Mesendoderm (in vitro differentiated cells): ENCODE results near the gene CHCHD6.

Experiments used
- DNase-seq: peaks from one replicate; pipeline ENCODE4 v3.0.0; 2013
- H2AK5ac ChIP-seq: 2 replicates; pipeline ENCODE4 v1.6.1; 2013; ENCODE audit warnings: low read length, inconsistent platforms
- H2BK120ac ChIP-seq: 2 replicates; pipeline ENCODE4 v1.6.1; 2013; ENCODE audit warnings: low read depth, mild to moderate bottlenecking, low read length, moderate library complexity, mixed read lengths
- H2BK15ac ChIP-seq: replicated peaks from 2 replicates; pipeline ENCODE4 v1.6.1; 2013; ENCODE audit warnings: low read depth, mild to moderate bottlenecking, moderate library complexity
- H2BK5ac ChIP-seq: 2 replicates; pipeline ENCODE4 v1.6.1; 2013; ENCODE audit warnings: low read length, inconsistent platforms
- H3K18ac ChIP-seq: 2 replicates; pipeline ENCODE4 v1.6.1; 2013; ENCODE audit warnings: mild to moderate bottlenecking, low read length, mixed read lengths
- H3K23ac ChIP-seq: one replicate; pipeline ENCODE4 v1.6.1; 2013; ENCODE audit warnings: low read length
- H3K27ac ChIP-seq: 2 replicates; pipeline ENCODE4 v1.5.1; 2013; ENCODE audit warnings: low read depth, mild to moderate bottlenecking, inconsistent platforms, low read length, moderate library complexity
- H3K27me3 ChIP-seq: 2 replicates; pipeline ENCODE4 v1.6.1; 2013; ENCODE audit warnings: low read length, control low read depth, mild to moderate bottlenecking, inconsistent platforms; ENCODE audit not compliant: insufficient read depth, poor library complexity
- H3K36me3 ChIP-seq: 2 replicates; pipeline ENCODE4 v1.6.1; 2013; ENCODE audit warnings: low read length, inconsistent platforms; ENCODE audit not compliant: control insufficient read depth, insufficient read depth
- H3K4ac ChIP-seq: one replicate; pipeline ENCODE4 v1.6.1; 2013; ENCODE audit warnings: low read depth, mild to moderate bottlenecking, low read length, moderate library complexity
- H3K4me1 ChIP-seq: 2 replicates; pipeline ENCODE4 v1.6.1; 2013; ENCODE audit warnings: low read depth, low read length, inconsistent platforms; ENCODE audit not compliant: control insufficient read depth
- H3K4me2 ChIP-seq: 2 replicates; pipeline ENCODE4 v1.6.1; 2013; ENCODE audit warnings: low read length
- H3K4me3 ChIP-seq: 2 replicates; pipeline ENCODE4 v1.5.1; 2013; ENCODE audit warnings: mild to moderate bottlenecking, low read length
- H3K56ac ChIP-seq: one replicate; pipeline ENCODE4 v1.6.1; 2013; ENCODE audit warnings: low read length
- H3K79me1 ChIP-seq: 2 replicates; pipeline ENCODE4 v1.6.1; 2013; ENCODE audit warnings: low read length, inconsistent platforms
- H3K79me2 ChIP-seq: 2 replicates; pipeline ENCODE4 v1.6.1; 2013; ENCODE audit warnings: mild to moderate bottlenecking, low read length; ENCODE audit not compliant: control insufficient read depth, insufficient read depth
- H3K9ac ChIP-seq: 2 replicates; pipeline ENCODE4 v1.6.1; 2013; ENCODE audit warnings: low read length, inconsistent platforms
- H4K5ac ChIP-seq: one replicate; pipeline ENCODE4 v1.6.1; 2013; ENCODE audit warnings: low read length
- H4K8ac ChIP-seq: one replicate; pipeline ENCODE4 v1.6.1; 2013; ENCODE audit warnings: low read depth, mild to moderate bottlenecking, control low read depth, low read length, moderate library complexity
- WGBS: extraction: QIAGEN DNeasy Blood & Tissue Kit; methylation state at CpG from one replicate; pipeline ENCODE4 v1.1.7; 2013; ENCODE audit warnings: low lambda C conversion rate, missing lambda C conversion rate; ENCODE audit not compliant: insufficient coverage; ENCODE audit errors: extremely low coverage; 5-methylcytosine and 5-hydroxymethylcytosine counted together

The CHCHD6 gene

GRCh38 chr3:126964950-126965349 lies 260.9 kb downstream of the CHCHD6 start:
- no peak overlapping the region for H3K23ac ChIP-seq
- H3K36me3 ChIP-seq: no peaks in the 10 kb centered on the region
- no peak overlapping the region for H2BK5ac ChIP-seq
- H3K9ac ChIP-seq: no peak overlapping the region
- H3K79me1 ChIP-seq: no peaks in the 10 kb centered on the region
- H3K56ac ChIP-seq: no peak overlapping the region
- H2AK5ac ChIP-seq: no peak overlapping the region
- H2BK15ac ChIP-seq: no peak overlapping the region
- no peaks in the 10 kb centered on the region for H3K4me1 ChIP-seq
- no peaks in the 10 kb centered on the region for H3K79me2 ChIP-seq
- H2BK120ac ChIP-seq: no peak overlapping the region
- no peaks in the 10 kb centered on the region for H3K27me3 ChIP-seq
- DNase-seq: no peak
- no peak overlapping the region for H4K5ac ChIP-seq
- no peak overlapping the region for H3K18ac ChIP-seq
- no peak overlapping the region for H3K4ac ChIP-seq
- no peak overlapping the region for H4K8ac ChIP-seq
- no peak overlapping the region for H3K4me3 ChIP-seq
- no CpG with 5 or more reads among the region's 10 CpGs for WGBS
- no peak overlapping the region for H3K27ac ChIP-seq
- no peak overlapping the region for H3K4me2 ChIP-seq

DNA sequence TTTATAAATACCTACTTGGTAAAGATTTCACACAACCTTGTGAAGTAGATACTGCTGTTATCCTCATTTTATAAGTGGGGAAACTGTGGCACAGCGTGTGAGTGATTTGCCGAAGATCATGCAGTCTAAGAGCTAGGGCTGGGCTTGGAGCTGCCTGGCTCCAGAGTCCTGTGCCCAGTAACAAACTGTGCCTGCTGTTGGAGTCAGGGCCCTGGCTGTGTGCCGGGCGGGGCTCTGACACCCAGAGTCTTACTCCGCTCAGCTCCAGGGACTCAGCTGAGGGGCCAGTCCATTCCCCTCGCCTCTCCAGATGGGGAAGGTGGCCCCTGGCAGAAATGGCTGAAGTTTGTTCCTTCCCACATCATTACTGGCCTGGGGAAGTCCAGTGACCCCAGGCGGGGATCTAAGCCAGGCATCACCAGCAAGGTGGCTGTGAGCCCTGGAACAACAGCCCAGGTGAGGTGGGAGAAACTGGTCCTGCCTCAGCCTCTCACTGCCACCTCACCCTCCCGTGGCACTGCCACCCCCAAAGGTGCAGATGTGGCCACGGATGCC lies 261.6 kb downstream of the CHCHD6 start:
- H2BK15ac ChIP-seq: no peak overlapping the region
- H3K27ac ChIP-seq: no peak overlapping the region
- no CpG with 5 or more reads among the region's 9 CpGs for WGBS
- H3K23ac ChIP-seq: no peak overlapping the region
- H4K8ac ChIP-seq: no peak overlapping the region
- H3K18ac ChIP-seq: no peak overlapping the region
- no peaks in the 10 kb centered on the region for H3K36me3 ChIP-seq
- no peak overlapping the region for H3K4me2 ChIP-seq
- H3K4me3 ChIP-seq: no peak overlapping the region
- no peak overlapping the region for H4K5ac ChIP-seq
- H2BK5ac ChIP-seq: no peak overlapping the region
- no peak overlapping the region for H2BK120ac ChIP-seq
- H2AK5ac ChIP-seq: no peak overlapping the region
- H3K4ac ChIP-seq: no peak overlapping the region
- no peak for DNase-seq
- H3K4me1 ChIP-seq: no peaks in the 10 kb centered on the region
- no peaks in the 10 kb centered on the region for H3K79me2 ChIP-seq
- H3K9ac ChIP-seq: no peak overlapping the region
- H3K79me1 ChIP-seq: no peaks in the 10 kb centered on the region
- no peak overlapping the region for H3K56ac ChIP-seq
- no peaks in the 10 kb centered on the region for H3K27me3 ChIP-seq

- no peaks in the 10 kb centered on the region for H3K4me1 ChIP-seq
- H4K5ac ChIP-seq: no peak overlapping the region
- H3K23ac ChIP-seq: no peak overlapping the region
- no peak overlapping the region for H4K8ac ChIP-seq
- H3K4me3 ChIP-seq: no peak overlapping the region
- H2BK120ac ChIP-seq: no peak overlapping the region
- H3K4ac ChIP-seq: no peak overlapping the region
- no peaks in the 10 kb centered on the region for H3K36me3 ChIP-seq
- H3K79me2 ChIP-seq: no peaks in the 10 kb centered on the region
- no peak overlapping the region for H3K18ac ChIP-seq
- no peak overlapping the region for H3K9ac ChIP-seq
- H2BK5ac ChIP-seq: no peak overlapping the region
- no peak overlapping the region for H3K56ac ChIP-seq
- no peaks in the 10 kb centered on the region for H3K79me1 ChIP-seq
- H3K27ac ChIP-seq: no peak overlapping the region
- no peak overlapping the region for H3K4me2 ChIP-seq
- DNase-seq: no peak
- no CpG with 5 or more reads among the region's 10 CpGs for WGBS
- no peaks in the 10 kb centered on the region for H3K27me3 ChIP-seq
- H2BK15ac ChIP-seq: no peak overlapping the region
- no peak overlapping the region for H2AK5ac ChIP-seq
These were observed 263.3 kb downstream of the CHCHD6 start for GRCh38 chr3:126967386-126967785.

- Histone ChIP-seq H3K27ac (no peak overlapping the region), H3K79me1 (no peaks in the 10 kb centered on the region)
These were observed 264.7 kb downstream of the CHCHD6 start for GRCh38 chr3:126968391-126969390.

DNA sequence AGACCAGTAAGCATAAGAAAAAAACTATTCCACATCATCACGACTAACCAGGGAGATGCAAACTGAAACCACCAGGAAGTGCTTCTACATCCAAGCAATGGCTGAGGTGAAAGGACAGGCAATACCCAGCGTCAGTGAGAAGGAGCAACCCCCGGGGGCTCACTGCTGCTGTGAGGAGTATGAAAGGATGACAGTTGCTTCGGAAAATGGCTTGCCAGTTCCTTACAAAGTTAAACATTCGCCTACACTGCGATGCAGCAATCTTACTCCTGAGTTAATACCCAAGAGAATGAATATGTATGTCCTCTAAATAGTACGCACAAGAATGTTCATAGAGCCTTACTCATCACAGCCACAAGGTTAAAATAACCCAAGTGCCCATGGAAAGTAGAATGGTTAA lies 265.5 kb downstream of the CHCHD6 start:
- no peak for DNase-seq
- H4K8ac ChIP-seq: no peak overlapping the region
- H3K79me2 ChIP-seq: no peaks in the 10 kb centered on the region
- WGBS: no CpG with 5 or more reads among the region's 7 CpGs
- H3K36me3 ChIP-seq: no peaks in the 10 kb centered on the region
- no peak overlapping the region for H2BK120ac ChIP-seq
- H3K23ac ChIP-seq: no peak overlapping the region
- no peak overlapping the region for H3K4me3 ChIP-seq
- no peak overlapping the region for H3K27ac ChIP-seq
- H3K56ac ChIP-seq: no peak overlapping the region
- H3K4ac ChIP-seq: no peak overlapping the region
- no peaks in the 10 kb centered on the region for H3K79me1 ChIP-seq
- no peak overlapping the region for H3K4me2 ChIP-seq
- H3K18ac ChIP-seq: no peak overlapping the region
- H3K9ac ChIP-seq: no peak overlapping the region
- H2BK5ac ChIP-seq: no peak overlapping the region
- no peaks in the 10 kb centered on the region for H3K4me1 ChIP-seq
- no peaks in the 10 kb centered on the region for H3K27me3 ChIP-seq
- H2AK5ac ChIP-seq: no peak overlapping the region
- no peak overlapping the region for H2BK15ac ChIP-seq
- H4K5ac ChIP-seq: no peak overlapping the region

More at GRCh38 chr3:126968391-126969390, 264.7 kb downstream of the CHCHD6 start:
- Histone ChIP-seq H3K9ac (no peak overlapping the region), H3K4me1 (no peaks in the 10 kb centered on the region), H3K4me3 (no peak overlapping the region), H2AK5ac (no peak overlapping the region), H3K23ac (no peak overlapping the region), H2BK120ac (no peak overlapping the region), H2BK15ac (no peak overlapping the region), H3K36me3 (no peaks in the 10 kb centered on the region), H4K8ac (no peak overlapping the region), H3K18ac (no peak overlapping the region), H3K27me3 (no peaks in the 10 kb centered on the region), H3K79me2 (no peaks in the 10 kb centered on the region), H3K4ac (no peak overlapping the region), H4K5ac (no peak overlapping the region), H3K56ac (no peak overlapping the region), H3K4me2 (no peak overlapping the region), H2BK5ac (no peak overlapping the region)
- DNase-seq: no peak
- no CpG with 5 or more reads among the region's 20 CpGs for WGBS
